AG09309 (cell line): ENCODE results near the gene SLC22A2.

ENCODE experiments used
- DNase-seq: peaks from one replicate; pipeline ENCODE4 v3.0.0-alpha.2; 2010; ENCODE audit warnings: low read depth
- H3K4me3 ChIP-seq: 2 replicates; pipeline ENCODE4 v1.5.1; 2011; ENCODE audit warnings: mild to moderate bottlenecking, low read depth, low read length, moderate library complexity; ENCODE audit not compliant: control insufficient read depth
- TF ChIP-seq, protein P1 (sequence below): IDR thresholded peaks from 2 replicates; pipeline ENCODE4 v1.5.1; 2011; ENCODE audit warnings: mild to moderate bottlenecking, low read depth, low read length, inconsistent platforms; ENCODE audit not compliant: insufficient read depth, control insufficient read depth; ENCODE audit errors: missing control alignments

SLC22A2 gene

DNA sequence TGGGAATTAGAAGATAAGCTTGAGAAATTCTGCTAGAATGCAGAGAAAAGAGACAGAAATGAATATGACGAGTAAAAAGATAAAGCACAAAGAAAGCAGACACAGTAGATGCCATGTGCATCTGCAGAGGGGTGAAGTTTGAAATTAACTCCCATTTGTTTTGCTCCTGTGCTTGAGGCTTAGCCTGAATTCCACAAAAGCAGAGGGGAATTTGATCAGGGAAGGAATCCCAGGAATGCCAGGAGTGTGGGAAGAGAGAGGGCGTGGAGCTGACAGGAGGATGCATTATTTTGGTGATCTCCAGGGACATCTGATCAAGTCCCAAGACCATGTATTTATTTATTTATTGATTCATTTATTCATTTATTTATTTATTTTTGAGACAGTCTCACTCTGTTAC, 81.4 kb downstream of the SLC22A2 start:
- TF ChIP-seq, protein P1, sequence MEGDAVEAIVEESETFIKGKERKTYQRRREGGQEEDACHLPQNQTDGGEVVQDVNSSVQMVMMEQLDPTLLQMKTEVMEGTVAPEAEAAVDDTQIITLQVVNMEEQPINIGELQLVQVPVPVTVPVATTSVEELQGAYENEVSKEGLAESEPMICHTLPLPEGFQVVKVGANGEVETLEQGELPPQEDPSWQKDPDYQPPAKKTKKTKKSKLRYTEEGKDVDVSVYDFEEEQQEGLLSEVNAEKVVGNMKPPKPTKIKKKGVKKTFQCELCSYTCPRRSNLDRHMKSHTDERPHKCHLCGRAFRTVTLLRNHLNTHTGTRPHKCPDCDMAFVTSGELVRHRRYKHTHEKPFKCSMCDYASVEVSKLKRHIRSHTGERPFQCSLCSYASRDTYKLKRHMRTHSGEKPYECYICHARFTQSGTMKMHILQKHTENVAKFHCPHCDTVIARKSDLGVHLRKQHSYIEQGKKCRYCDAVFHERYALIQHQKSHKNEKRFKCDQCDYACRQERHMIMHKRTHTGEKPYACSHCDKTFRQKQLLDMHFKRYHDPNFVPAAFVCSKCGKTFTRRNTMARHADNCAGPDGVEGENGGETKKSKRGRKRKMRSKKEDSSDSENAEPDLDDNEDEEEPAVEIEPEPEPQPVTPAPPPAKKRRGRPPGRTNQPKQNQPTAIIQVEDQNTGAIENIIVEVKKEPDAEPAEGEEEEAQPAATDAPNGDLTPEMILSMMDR = no peak
- H3K4me3 ChIP-seq = no peak overlapping the region
- no peak for DNase-seq

DNA sequence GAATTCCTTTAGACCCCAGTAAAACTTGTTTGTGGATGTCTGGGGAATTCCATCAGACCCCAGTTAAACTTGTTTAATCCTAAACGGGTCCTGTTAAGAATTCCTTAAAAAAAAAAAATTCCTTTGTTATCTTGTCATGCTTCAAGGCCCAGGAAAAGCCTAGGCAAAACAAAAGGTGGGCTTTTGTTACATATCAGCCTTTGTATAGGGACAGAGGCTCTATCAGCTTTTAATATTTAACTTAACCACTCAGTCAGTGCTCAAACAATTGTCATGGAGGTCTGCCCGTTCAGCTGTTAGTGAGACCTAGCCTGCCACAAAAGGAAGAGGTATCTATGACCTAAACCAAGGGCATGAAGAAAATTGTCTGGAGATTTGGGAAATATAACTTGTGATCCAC, 83.9 kb downstream of the SLC22A2 start:
- TF ChIP-seq, protein P1 = no peak
- no peak for DNase-seq
- no peak overlapping the region for H3K4me3 ChIP-seq

DNA sequence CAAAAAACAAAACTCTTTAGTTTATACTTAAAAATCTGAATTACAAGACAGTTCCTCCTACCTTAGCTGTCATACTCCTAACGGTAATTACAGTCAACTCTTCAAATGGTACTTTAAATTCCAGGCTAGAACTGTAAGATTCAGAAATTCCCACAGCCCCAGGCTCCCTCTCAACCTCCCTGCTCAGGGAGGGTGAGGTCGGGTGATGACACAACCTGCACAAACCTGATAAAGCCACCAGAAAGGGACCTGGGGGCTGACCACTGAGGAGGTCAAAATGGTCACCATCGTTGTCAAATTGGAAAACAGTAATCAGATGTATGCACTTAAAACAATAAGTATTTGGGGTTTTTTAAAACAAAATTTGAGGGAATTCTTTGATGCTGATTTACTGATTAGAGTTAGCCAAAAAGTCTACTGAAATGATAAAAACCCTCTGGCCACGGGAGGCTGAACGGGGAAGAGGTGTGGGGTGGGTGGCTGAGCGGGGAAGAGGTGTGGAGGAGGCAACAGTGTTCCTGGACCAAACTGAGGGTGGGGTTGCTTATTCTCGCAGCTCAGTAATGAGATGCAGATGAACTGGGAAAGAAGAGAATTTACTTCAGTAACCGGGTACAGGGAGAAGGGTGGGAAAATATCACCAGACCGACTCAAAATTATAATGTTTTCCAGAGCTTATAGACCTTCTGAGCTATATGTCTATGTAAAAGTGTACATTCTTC, 84.7 kb downstream of the SLC22A2 start:
- no peak for DNase-seq
- TF ChIP-seq, protein P1 = no peak
- H3K4me3 ChIP-seq = no peak overlapping the region

DNA sequence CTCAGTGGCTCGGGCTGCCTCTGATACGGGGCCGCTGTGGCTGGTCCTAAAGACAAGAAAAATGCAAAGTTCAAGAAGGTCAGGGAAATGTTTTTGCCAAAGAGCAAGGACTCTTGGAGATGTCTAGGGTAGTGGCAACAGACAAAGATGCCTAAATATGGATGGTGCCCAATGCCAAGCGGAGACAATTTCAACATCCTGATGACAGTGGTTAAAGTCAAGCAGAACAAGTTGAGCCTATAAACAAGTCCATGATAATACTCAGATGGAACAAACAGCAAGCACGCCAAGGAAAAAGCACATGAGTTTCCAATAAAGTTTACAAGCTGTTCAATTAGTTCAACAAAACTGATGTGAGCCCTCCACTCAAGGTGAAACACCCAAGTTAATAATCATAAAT, 85.9 kb downstream of the SLC22A2 start:
- TF ChIP-seq, protein P1 = no peak
- DNase-seq = no peak
- H3K4me3 ChIP-seq = no peak overlapping the region

DNA sequence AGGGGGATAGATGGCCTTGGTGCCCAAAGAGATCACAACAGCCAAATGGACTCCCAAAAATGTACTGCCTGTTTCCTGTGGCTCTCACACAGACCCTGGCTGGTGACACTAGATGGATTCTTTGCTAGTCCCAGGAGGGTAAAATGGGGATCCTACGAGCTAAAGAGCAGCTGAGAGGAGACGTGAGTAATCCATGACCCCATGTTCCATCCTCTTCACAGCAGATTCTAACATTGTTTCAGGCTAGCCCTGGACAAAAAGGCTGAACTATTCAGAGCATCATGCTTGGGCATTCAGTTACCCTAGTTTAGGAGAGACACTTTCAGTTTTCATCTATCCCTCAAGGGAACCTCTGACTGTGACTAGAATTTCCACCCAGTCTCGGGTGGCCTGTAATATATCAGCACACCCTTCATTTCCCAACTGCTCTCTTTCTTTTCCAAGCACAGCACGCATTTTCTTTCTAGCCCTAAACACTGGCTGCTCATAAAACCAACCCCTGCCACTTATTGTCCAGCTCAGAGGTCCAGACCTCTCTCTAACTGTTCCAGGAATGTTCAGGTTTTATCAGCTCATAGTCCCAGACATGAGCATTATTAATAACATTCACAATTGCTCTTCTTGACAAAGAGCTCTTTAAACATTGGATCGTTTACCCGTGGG, 88.5 kb downstream of the SLC22A2 start:
- TF ChIP-seq, protein P1 = no peak

DNA sequence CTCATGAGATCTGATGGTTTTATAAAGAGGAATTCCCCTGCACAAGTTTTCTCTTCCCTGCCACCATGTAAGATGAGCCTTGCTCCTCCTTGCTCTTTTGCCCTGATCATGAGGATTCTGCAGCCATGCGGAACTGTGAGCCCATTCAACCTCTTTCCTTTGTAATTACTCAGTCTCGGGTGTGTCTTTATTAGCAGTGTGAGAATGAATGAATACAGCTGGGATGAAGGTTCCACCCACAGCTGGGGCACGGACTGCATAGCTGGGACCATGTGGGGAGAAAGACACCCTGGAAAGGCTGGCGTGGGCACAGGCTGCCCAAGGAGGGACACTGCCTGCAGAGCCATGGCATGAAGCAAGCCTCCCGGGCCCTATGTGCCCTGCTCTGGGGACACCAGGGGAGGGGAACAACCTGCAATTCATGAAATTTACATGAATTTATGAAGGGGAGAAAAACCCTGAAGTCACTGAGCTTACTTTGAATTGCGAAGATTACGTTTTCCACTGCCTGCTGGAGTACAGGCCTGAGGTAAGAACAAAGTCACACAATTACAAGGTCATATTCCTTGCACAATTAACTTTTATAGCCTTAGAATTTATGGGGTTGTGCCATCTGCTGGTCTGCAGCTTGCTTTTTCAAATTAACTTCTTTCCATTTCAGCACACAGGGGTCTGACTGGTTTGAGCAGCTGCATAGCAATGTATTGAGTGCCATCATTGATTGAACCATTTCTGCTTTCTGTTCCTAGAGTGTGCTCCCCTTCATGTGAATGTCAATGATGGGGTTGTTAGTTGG, 90.8 kb downstream of the SLC22A2 start:
- TF ChIP-seq, protein P1 = peak; percentile 1
- no peak for DNase-seq
- H3K4me3 ChIP-seq = no peak overlapping the region

More for the DNA sequence above, 88.5 kb downstream of the SLC22A2 start:
- no peak for DNase-seq
- no peak overlapping the region for H3K4me3 ChIP-seq
